B cell (primary cell): Measurements from ENCODE around the gene ZNF646.

ENCODE experiments used
- CTCF ChIP-seq: fragments of 200-600 bp; IDR thresholded peaks from one replicate; pipeline ENCODE4 v1.8.0; 2022; ENCODE audit warnings: antibody characterized with exemption, mild to moderate bottlenecking
- EZH2 ChIP-seq: IDR thresholded peaks from 2 replicates; pipeline ENCODE4 v1.6.1; 2012; ENCODE audit warnings: borderline replicate concordance, low read depth, mild to moderate bottlenecking, moderate library complexity, low read length; ENCODE audit not compliant: insufficient read depth, poor library complexity, severe bottlenecking

GRCh38 chr16:31128711-31129567, 54.7 kb downstream of the ZNF646 start:
- TF ChIP-seq CTCF (no peak), EZH2 (no peak)
